Measurements from ENCODE around the gene TUBB.
"Not testable (repeated sequence)": the region's sequence is repeated elsewhere in the genome, so short reads cannot be mapped to it uniquely, and the experiment has no call there.

Gene TUBB

DNA sequence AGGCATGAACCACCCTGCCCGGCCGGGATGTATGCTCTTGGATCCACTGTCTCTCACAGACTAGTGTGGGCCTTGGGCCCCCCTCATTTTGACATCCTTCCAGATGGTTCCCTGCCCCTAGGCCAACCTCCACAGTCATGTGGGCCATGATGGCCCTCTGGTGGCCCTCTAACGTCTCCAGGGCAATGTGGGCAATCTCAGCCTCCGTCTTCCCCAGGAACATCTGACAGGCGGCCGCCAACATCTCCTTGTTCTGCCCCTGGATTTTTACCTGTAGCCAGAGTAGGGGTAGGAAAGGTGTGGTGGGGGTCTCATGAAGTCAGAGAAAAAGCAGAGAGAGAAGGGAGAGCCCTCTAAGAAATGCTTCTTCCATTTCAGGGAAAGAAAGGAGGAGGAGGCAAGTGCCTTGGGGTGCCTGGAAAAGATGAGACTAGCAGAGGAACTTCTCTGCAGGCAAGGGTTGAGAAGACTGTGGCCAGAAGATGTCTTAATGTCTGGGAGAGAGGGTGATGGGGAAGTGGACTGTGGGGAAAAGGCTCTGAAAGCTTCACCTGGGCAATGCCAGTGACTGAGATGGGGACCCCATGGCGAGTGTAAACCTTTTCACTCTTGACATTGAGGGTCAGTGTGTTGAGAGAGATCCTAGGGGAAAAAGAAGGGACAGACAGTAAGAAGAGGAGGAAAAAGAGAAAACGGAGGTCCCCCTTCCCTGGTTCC is 21.1 kb downstream of the TUBB start:
- DNase-seq (ENCODE audit: low read depth), result no peak

DNA sequence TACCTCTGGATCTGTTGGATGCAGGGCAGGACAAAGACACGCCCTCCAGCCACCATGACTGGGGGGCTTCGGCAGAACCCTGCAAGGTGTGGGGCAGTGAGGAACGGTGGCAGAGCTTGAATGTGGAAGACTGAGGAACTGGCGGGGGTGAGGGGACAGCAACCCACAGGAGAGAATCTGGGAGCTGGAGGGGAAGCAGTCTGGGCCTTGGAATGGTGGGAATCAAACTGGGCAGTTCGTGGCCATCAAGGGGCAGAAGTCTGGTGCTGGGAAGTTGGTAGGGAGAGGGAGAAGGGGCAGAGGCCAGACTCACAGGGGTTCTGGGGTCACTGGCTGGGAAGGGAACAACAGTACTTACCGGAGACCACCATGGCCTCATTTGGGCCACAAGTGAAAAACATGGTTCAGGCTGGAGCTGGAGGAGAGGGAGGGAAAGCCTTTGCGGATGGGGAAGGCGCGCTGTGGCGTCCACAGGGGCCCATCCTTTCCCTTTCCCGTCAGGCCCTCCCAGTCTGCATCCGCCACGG is 21.7 kb downstream of the TUBB start:
- DNase-seq (ENCODE audit: low read depth), result no peak

DNA sequence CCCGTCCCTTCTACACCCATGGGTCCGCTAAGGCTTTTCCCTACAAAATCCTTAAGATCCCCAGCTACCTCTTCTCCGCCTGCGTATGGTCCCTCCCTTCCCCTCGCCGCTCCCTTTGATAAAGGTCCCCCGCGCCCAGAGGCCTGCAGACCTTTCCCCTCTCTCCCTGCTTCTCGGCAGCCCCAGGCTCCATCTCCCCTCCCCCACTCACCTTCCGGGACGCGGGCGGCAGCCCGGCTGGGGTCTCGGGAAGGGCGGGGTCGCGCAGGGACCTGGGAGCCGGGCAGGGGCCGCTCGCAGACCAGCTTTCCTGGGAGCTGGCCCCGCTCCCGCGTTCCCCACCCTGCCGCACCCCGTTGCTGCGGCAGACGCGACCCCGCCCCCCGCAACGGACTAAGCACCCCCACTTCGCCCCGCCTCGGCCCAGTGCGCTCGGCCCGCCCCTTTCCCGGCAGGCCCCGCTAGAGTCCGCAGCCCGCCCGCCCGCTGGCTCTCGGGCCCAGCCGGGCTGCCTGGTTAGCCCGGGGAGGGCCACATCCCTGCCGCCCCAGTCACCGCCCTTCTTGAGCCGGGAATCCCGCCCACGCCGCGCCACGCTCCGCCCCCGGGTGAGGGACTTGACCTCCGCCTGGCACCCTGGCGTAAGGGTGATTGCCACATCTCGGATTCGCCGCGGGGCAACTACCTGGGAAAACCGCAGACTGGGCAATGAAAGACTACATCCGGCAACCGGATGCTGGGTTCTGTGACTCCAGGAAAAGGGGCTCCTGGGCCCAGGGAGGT is 22.4 kb downstream of the TUBB start, which contains the start of gene FLOT1:
TSS of gene FLOT1 (minus strand) at position 372 of the 783 bp plus-strand sequence. CDS start 498 bp downstream, outside the sequence.
- DNase-seq (ENCODE audit: low read depth), result peak; percentile 75

DNA sequence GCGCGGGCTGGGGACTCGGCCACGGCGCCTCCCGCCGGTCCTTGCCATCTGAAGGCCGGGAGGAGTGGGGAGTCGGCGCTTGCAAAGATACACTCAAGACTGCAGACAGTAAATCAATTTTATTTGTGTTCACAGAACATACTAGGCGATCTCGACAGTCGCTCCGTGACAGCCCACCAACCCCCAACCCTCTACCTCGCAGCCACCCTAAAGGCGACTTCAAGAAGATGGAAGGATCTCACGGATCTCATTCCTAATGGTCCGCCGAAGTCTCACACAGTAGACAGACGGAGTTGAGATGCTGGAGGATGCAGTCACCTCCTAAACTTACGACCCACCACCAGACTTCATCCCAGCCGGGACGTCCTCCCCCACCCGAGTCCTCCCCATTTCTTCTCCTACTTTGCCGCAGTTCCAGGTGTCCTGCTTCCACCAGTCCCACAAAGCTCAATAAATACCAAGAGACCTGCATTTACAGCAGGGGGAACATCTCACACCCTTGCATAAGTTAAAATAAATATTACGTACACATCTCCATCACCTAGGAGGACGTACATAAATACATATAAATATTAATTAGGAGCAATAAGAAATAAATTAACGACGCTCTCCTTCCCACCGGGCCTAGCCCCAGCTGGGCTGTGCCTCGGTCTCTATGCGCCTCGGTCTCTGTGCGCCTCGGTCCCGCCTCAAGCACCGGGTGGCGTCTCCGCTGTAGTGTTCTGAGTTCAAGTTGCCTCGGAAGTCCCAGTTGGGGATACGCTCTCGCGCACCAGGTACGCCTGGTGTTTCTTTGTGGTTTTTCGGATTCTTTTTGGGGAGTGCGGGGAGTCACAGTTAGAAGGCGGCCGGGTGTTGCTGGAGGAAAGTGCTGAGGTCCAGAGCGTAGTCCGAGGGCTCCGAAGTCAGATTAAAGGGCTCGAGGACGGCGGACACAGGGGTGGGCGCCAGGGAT is 23.2 kb downstream of the TUBB start:
- peak; percentile 19 for DNase-seq (ENCODE audit: low read depth)

DNA sequence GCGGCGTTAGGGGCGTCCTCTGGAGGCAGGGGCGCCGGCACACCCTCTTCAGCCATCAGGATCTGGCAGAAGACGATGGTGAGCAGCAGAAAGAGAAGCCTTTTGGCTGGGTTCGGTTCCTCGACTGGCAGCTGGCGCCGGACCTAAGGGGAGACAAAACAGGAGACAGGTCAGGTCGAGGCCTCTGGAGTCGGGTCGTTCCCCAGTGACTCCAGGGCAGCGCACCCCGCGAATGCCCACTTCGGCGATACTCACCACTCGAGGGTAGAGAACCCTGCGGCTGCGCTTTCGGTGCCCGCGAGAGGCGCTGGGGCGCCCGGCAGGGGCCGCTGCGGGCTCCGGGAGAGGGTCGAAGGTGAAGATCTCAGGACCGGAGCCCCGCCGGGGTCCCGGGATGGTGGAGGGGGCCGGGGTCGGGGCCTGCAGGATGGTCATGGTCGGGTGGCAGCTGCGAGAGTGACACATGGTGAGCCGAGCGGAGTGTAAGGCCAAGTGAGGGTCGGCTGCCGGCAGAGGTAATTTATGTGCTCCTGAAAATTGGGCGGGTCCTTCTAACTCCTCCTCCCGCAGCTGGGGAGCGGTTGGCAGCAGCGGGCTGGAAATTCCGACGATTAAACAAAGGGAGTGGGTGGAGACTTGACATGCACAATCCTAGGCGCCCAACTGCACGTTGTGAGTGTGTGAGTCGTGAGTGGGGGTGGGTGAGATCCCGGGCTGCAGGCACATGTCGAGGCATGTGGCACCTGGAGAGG is 24.1 kb downstream of the TUBB start, which contains the start of gene IER3:
TSS of gene IER3 (minus strand) at position 494 of the 752 bp plus-strand sequence. CDS start at position 465, 29 bp downstream.
- peak; percentile 50 for DNase-seq (ENCODE audit: low read depth)

DNA sequence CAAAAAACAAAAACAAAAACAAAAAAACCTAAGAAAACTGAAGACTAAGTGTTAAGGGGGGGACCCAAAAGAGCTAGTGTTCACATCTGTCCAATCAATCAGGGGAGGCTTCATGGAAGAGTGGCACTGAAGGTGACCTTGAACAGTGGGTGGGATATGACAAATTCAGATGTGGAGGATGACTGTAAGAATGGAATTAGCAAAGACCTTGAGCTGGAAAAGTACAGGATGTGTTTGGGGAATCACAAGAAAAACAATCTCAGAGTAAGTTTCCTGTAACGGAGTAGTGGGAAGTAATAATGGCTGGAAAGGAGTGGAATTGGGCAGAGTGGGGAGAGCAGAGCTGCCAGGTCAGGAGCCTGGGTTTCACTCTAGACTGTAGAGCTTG is 27.1 kb downstream of the TUBB start:
- no peak for DNase-seq (ENCODE audit: low read depth)

DNA sequence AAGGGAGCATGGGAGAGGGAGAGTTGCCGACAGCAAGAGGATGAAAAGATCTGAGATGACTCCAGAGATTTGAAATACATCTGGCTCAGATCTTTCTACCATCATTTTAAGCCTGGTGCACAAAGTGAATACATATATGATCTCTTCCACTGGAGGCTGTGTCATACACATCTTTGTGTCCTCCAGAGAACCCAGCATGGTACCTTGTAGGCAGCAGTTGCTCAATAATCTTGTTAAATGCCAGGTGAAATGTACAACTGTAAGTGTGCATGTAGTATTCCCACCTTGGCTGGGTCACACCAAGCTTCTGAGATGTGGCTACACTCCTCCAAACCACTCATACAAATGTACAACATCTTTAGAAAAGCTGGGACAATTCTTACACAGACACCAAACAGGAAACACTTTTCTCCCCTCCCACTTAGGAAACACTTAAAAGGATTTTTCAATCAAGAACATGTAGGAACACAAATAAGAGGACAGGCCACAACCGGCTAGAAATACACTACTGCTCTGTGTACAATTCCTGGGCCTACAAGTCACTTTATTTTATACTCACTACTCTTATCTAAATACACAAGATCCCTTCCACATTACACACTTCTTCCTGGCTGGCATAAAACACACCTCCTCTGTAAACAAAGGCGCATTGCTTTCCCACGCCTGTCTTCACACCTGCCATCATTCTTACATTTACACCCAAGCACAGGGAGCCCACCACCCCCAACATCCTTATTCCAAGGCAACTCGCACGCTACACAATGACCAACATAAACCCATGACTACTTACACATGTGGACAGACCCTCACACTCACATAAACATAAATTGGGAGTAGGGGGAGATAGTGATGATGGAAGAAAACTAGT is 28.0 kb downstream of the TUBB start:
- DNase-seq (ENCODE audit: low read depth), result no peak

DNA sequence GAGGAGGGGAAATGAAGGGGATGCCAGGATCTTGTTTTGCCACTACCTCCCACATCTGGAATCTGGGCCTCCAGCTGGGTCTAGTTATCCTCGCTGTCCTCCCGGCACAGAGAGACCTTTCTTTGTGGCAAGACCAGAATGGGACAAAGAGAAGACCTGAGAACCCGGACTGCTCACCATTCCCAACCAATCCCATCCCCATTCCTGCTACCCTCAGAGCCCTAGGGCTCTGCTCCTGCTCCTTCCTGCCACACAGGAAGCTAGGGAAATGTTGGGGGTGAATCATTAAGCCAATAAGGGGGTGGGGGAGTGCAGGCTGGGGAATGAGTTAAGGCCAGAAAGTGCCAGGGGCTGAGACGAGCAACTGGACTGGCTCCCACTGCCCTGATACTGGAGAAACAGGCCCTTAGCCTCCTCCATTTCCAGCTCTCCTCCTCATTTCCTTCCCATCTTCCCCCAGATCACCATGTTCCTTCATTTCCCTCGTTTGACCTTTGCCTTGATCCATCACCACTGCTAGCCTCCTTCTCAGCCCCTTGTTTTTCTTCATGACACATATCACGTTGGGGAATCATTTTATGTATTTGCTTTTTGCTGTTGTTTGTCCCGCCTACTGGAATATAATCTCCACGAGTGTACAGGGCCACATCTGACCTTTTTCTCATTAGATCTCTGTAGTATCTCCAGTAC is 28.8 kb downstream of the TUBB start:
- no peak for DNase-seq (ENCODE audit: low read depth)

DNA sequence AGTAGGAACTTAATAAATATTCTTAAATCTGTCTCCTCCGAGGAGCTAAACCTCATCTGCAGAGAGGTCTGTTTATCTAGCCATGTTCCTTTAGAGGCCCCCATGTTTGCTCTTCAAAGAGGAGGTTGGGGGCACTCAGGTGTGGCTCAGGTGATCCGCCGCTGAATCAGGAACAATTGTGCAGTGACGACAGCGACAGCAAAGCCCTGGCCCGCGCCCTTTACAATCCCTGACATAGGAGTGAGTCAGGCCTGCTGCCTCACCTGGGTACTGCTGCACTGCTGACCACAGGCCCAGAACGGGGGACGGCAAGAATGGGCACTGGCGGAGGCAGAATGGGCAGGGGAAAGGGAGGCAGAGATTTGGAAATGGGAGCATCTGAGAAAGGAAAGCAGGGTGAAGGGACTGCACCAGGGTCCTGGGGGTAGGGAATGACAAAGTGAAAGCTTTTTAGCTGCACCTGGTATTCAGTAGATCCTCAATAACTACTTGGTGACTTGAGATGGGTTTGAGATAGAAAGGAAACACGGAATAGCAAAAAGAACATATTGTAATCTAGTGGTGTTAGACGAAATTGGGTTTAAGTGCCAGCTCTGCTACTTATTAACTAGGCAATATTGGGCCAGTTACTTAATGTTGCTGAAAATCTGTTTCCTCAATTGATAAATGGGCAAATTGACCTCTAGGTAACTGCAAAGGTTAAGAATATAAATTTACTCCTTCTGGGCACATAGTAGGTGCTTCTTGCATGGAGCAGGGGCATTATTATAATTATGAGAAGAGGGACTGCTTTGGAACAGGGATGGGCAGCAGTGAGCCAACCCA is 29.6 kb downstream of the TUBB start:
- DNase-seq (ENCODE audit: low read depth), result no peak

DNA sequence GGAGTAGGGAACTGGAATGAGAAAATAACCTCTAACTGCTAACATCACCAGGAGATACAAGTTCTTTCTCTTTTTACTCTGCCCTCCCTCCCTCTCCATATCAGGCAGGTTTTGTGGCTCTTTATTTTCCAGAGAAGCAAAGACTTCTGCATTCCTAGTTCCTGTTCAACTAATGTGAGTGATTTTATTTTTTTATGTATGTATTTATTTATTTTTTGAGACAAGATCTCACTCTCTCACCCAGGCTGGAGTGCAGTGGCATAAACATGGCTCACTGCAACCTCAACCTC is 30.2 kb downstream of the TUBB start:
- no peak for DNase-seq (ENCODE audit: low read depth)

DNA sequence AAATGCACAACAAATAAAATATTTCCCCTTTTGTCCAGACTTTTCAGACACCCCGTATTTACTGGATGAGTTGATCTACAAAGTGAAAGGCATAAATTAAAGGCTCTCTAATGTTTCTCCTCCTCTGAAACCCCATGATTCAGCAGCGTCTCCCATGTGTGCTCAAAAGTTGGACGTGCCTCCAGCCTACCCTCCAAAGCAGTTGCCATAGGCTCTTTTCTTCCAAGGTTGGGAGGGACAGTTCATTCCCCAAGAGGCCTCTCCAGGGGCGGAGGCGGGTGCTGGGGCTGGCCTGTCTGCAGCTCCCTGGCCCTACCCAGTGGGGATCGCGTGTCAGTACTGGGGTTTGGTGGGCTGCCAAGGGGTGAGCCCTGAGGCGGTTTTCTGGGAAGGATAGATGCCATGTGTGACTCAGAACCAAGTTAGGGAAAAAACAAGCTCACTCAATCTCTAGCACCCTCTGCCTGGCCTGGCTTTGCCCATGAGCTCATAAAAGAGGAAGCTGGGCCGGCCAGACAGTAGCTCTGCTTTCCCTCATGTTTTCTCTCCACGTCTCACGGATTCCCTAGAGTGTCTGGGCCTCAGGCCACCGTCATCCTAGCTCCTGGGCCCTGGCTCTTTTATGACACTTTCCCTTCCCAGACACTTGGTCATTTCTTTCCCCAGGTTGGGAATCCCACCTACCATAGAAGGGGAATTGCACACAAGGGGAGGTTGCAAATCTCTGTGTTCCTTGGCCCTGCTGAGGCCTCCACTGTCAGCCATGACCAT is 32.2 kb downstream of the TUBB start:
- no peak for DNase-seq (ENCODE audit: low read depth)

DNA sequence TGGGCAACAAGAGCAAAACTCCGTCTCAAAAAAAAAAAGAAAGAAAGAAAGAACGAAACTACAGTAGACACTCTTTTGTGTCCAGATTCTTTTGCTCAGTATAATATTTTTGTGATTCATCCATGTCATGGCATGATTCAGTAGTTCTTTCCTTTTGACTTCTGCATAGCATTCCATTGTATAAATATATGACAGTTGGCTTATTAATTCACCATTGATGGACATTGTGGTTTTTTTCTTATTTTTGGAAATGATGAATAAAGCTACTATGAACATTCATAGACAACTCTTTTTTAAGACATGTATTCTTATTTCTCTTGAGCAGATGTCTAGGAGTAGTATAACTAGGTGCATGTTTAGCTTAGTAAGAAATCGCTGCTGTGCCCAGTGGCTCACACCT is 34.5 kb downstream of the TUBB start:
- DNase-seq (ENCODE audit: low read depth), result no peak

DNA sequence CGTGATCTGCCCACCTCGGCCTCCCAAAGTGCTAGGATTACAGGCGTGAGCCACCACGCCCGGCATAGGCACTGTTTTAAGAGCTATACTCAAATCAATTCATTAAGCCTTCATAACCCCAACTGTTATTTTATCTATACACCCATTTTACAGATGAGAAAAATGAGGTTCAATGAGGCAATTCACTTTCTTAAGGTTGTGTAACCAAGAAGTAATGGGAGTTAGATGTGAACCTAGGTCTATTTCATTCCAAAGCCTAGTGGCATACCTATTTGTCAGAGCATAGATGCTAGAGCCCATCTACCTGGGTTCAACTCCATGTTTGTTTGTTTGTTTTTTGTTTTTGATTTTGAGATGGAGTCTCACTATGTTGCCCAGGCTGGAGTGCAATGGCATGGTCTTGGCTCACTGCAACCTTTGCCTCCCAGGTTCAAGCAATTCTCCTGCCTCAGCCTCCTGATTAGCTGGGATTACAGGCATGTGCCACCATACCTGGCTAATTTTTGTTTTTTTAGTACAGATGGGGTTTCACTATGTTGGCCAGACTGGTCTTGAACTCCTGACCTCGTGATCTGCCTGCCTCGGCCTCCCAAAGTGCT is 36.4 kb downstream of the TUBB start:
- DNase-seq (ENCODE audit: low read depth), result not testable (repeated sequence)

DNA sequence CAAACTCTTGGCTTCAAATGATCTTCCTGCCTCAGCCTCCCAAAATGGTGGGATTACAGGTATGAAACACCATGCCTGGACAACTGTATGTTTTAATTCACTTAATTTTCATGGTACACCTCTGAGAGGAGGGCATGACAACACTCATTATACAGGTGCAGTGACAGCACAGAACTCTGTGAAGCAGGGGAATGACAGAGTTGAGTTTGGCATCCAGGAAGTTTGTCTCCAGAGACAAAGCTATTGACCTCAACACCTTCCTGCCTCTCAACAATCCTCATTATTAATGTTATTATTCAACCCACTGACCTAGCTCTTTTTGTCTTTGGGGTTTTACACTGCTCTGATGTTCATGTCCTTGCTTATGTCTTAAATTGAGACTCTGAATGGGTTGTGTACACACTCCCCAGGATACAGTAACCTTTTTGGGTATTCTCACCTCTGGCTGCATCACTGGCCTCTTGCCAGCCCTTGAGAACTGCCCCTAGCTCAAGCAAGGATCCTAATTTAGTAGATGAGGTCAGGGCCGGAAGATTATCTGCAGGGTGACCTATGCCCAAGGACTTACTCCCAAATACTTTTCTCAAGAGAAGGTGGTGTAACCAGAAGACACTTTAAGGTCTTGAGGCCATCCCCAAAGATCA is 37.2 kb downstream of the TUBB start:
- DNase-seq (ENCODE audit: low read depth), result no peak

DNA sequence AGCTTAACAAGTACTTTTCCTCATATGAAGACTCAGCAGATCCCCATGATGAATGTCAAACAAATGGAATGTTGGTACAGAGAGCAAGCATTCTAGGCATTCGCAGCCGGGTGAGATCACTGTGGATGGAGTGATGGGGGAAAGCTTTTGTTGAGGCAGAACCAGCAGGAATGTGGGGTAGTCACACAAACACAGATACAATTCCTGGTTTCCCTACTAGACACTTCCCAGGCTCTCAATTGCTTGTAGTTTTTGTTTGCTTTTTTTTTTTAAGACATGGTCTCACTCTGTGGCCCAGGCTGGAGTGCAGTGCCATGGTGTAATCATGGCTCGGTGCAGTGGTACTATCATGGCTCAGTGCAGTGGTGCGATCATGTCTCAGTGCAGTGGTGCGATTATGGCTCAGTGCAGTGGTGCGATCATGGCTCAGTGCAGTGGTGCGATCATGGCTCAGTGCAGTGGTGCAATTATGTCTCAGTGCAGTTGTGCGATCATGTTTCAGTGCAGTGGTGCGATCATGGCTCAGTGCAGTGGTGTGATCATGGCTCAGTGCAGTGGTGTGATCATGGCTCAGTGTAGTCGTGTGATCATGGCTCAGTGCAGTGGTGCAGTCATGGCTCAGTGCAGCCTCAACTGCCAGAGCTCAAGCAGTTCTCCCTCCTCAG is 39.6 kb downstream of the TUBB start:
- no peak for DNase-seq (ENCODE audit: low read depth)

DNA sequence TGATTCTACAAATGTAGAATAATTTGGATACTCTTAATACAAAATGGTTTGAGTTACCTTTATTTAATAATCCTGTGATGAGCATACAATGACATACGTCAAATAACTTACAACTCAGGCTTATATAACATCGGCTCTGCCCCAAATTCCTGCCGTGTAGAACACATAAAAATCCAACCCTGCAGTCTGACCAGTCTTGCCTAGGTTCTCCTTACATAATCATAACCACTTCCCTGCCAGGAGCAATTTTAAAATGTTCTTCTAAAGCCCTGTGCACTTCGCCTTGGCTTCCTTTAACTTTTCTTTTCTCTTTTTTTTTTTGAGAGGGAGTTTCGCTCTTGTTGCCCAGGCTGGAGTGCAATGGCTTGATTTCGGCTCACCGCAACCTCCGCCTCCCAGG is 40.4 kb downstream of the TUBB start:
- DNase-seq (ENCODE audit: low read depth), result no peak

All from T-helper 22 cell (primary cell).